Stimulated activated CD4-positive, alpha-beta T cell treated with anti-CD3 and anti-CD28 coated beads, Interleukin-4, amount 100 ng/mL, for 1 hour (primary cell): Measurements from ENCODE around the gene TNFRSF4.
"Not testable (repeated sequence)": the region's sequence is repeated elsewhere in the genome, so short reads cannot be mapped to it uniquely, and the experiment has no call there.

Source experiments
- DNase-seq: peaks from one replicate; pipeline ENCODE4 v3.0.0-alpha.2; 2020

Gene TNFRSF4

GRCh38 chr1:1199961-1200875, 13.7 kb downstream of the TNFRSF4 start:
- DNase-seq: no peak

GRCh38 chr1:1199141-1199960, 14.6 kb downstream of the TNFRSF4 start:
- DNase-seq: no peak

GRCh38 chr1:1198423-1199140, 15.4 kb downstream of the TNFRSF4 start:
- no peak for DNase-seq

- no peak for DNase-seq
Observed at GRCh38 chr1:1197551-1198422, 16.2 kb downstream of the TNFRSF4 start.

GRCh38 chr1:1197188-1197500, 16.8 kb downstream of the TNFRSF4 start:
- no peak for DNase-seq

- no peak for DNase-seq
Observed at GRCh38 chr1:1196431-1197187, 17.3 kb downstream of the TNFRSF4 start.

- not testable (repeated sequence) for DNase-seq
Observed at GRCh38 chr1:1195726-1196125, 18.2 kb downstream of the TNFRSF4 start.

- no peak for DNase-seq
Observed at GRCh38 chr1:1194723-1195122, 19.2 kb downstream of the TNFRSF4 start.

GRCh38 chr1:1191734-1192133, 22.2 kb downstream of the TNFRSF4 start:
- DNase-seq: no peak

- DNase-seq: no peak
Observed at GRCh38 chr1:1189111-1189510, 24.8 kb downstream of the TNFRSF4 start.

- DNase-seq: no peak
Observed at GRCh38 chr1:1187938-1188337, 26.0 kb downstream of the TNFRSF4 start.

GRCh38 chr1:1185101-1185765, 28.7 kb downstream of the TNFRSF4 start:
- no peak for DNase-seq

- no peak for DNase-seq
Observed at GRCh38 chr1:1183833-1184775, 29.8 kb downstream of the TNFRSF4 start.

- no peak for DNase-seq
Observed at GRCh38 chr1:1183221-1183747, 30.7 kb downstream of the TNFRSF4 start.

- no peak for DNase-seq
Observed at GRCh38 chr1:1182491-1183220, 31.3 kb downstream of the TNFRSF4 start.

GRCh38 chr1:1181938-1182410, 32.0 kb downstream of the TNFRSF4 start:
- no peak for DNase-seq

GRCh38 chr1:1181129-1181937, 32.6 kb downstream of the TNFRSF4 start:
- DNase-seq: no peak
